ENCODE results near the gene CDH19. TPM values are rescaled to one million over a fixed set of nuclear protein-coding genes. Genes with fewer than 3 reads are reported as not detected.

Gene CDH19
- total and polyA plus RNA-seq, 2 of the 4 experiments (the other 2 are of a cell fraction) = not detected

DNA sequence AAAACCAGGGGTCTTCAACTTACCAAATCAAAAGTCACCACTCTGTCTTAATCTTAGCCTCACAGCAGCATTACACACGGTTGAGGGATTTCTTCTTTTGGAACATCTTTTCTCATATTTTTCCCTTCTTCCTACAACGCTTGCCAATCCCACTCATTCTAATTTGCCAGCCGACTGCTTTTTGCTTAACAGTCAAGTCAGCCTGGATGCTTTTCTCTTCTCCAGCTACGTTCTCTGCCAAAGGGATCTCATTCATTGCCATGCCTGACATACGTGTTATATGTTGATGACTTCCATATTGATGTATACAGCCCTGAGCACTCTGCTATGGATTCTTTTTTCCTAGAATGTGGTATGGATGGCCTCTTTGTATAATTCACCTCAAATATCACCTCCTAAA lies 37.3 kb downstream of the CDH19 start:
- no peak overlapping the region for H2AK9ac ChIP-seq (replicated peaks; ENCODE audit: low read depth, low read length, poor library complexity)
- ATAC-seq (ENCODE audit: low read depth) = no peak

More for the DNA sequence above, 37.3 kb downstream of the CDH19 start:
- no peak overlapping the region for H3K4me2 ChIP-seq (ENCODE audit: low read depth, low read length)
- dilution Hi-C loops (cut with HindIII; ENCODE audit: low sequenced_read_pairs, unreplicated experiment) (no loop called here), intact Hi-C loops (cut with micrococcal nuclease) (no loop called here), in situ Hi-C loops (cut with MboI; ENCODE audit: low sequenced_read_pairs) (no loop called here)
- no peaks in the 10 kb centered on the region for H3K36me3 ChIP-seq (ENCODE audit: control insufficient read depth, insufficient read depth, low read length)
- H4K91ac ChIP-seq (ENCODE audit: insufficient read depth, low read depth, low read length) = no peak overlapping the region
- H3K56ac ChIP-seq (ENCODE audit: extremely low read depth, insufficient read depth, low read length) = no peak overlapping the region
- H3K9ac ChIP-seq (ENCODE audit: low read depth, low read length) = no peak overlapping the region
- H4K8ac ChIP-seq (ENCODE audit: low read depth in 2 of 2, low read length in 2 of 2) = no peak overlapping the region
- H2AFZ ChIP-seq (replicated peaks; ENCODE audit: low read length, poor library complexity) = no peak overlapping the region
- H2BK15ac ChIP-seq (ENCODE audit: low read depth, low read length) = no peak overlapping the region
- H3K14ac ChIP-seq (replicated peaks; ENCODE audit: low read depth, low read length) = no peak overlapping the region
- no peak overlapping the region for H2BK5ac ChIP-seq (ENCODE audit: low read depth, low read length, poor library complexity, severe bottlenecking)
- no peaks in the 10 kb centered on the region for H3K9me1 ChIP-seq (ENCODE audit: insufficient read depth, low read length)
- no peaks in the 10 kb centered on the region for H3K27me3 ChIP-seq (ENCODE audit: control insufficient read depth, insufficient read depth, low read length)
- peaks cover 3% of the 10 kb centered on the region for H3K9me3 ChIP-seq (ENCODE audit: control insufficient read depth, insufficient read depth, low read length)
- H2AK5ac ChIP-seq (ENCODE audit: low read depth, low read length) = no peak overlapping the region
- H3K4me1 ChIP-seq (ENCODE audit: control insufficient read depth, insufficient read depth, low read length) = no peaks in the 10 kb centered on the region
- no peak overlapping the region for H3K23ac ChIP-seq (ENCODE audit: low read depth, low read length)
- no peaks in the 10 kb centered on the region for H4K20me1 ChIP-seq (ENCODE audit: insufficient read depth, low read length)
- H3K4ac ChIP-seq (ENCODE audit: low read depth, low read length) = no peak overlapping the region
- CTCF ChIA-PET = no interaction called here
- H3K4me3 ChIP-seq (ENCODE audit: insufficient read depth, low read depth, low read length) = no peak overlapping the region
- BruUV-seq (replicated peaks) = no TSS peak
- POLR2A ChIA-PET (ENCODE audit: unreplicated experiment) = no interaction called here
- no peak overlapping the region for H4K5ac ChIP-seq (ENCODE audit: low read depth, low read length)
- H3K27ac ChIP-seq (ENCODE audit: insufficient read depth, low read length) = no peak overlapping the region
- H2BK20ac ChIP-seq (ENCODE audit: low read depth, low read length) = no peak overlapping the region
- TF ChIP-seq CTCF (conservative IDR thresholded peaks at IDR 0.05; ENCODE audit: low read depth, low read length) (no peak), SMC3 (IDR thresholded peaks at IDR 0.05; ENCODE audit: low read depth, low read length) (no peak), RAD21 (IDR thresholded peaks at IDR 0.05; ENCODE audit: low read length) (no peak), FOS (IDR thresholded peaks at IDR 0.05; ENCODE audit: low read depth, low read length) (no peak), BHLHE40 (IDR thresholded peaks at IDR 0.05; ENCODE audit: low read depth, low read length) (no peak), MAZ (IDR thresholded peaks at IDR 0.05; ENCODE audit: borderline replicate concordance, low read depth, low read length) (no peak)
- 0% methylated on average over 1 of the region's 5 CpGs; no CpG with 5 or more reads in 1 of the 2 experiments for WGBS, 2 experiments (ENCODE audit: extremely low coverage in 2 of 2, insufficient read length in 1 of 2)
- DNase-seq = no peak
- no peaks in the 10 kb centered on the region for H3K79me1 ChIP-seq (ENCODE audit: low read depth in 1 of 2, low read length in 2 of 2)
- no peak overlapping the region for H3K18ac ChIP-seq (ENCODE audit: low read depth, low read length)
- H2BK120ac ChIP-seq (ENCODE audit: low read depth, low read length) = no peak overlapping the region

Data from IMR-90 (cell line).